ENCODE results near the gene ZBTB40.

- no peak for TF ChIP-seq CTCF (IDR thresholded peaks at IDR 0.05)
- TF ChIP-seq POLR2A (IDR thresholded peaks at IDR 0.05), result no peak
Measured at GRCh38 chr1:22508991-22509390, 57.3 kb downstream of the ZBTB40 start.

Measured in esophagus squamous epithelium (tissue), 4 donors.